ENCODE results near the gene GPC5. TPM values are rescaled to one million over a fixed set of nuclear protein-coding genes. Genes with fewer than 3 reads are reported as not detected.

The GPC5 gene
- total and polyA plus RNA-seq, 2 donors (not counting 3 experiments of a cell fraction or from before 2014, with no cell fraction given) = 0.59 to 0.97 TPM

DNA sequence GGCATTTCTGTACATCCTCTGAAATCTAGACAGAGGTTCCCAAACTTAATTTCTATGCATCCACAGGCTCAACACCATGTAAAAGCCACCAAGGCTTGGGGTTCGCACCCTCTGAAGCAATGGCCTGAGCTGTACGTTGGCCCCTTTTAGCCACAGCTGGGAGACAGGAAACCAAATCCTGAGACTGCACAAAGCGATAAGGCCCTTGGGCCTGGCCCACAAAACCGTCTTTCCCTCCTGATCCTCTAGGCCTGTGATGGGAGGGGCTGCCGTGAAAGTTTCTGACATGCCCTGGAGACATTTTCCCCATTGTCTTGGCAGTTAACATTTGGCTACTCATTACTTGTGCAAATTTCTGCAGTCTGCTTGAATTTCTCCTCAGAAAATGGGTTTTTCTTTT lies 766.4 kb downstream of the GPC5 start:
- H2AFZ ChIP-seq (ENCODE audit: low read depth, low read length) = no peak overlapping the region
- peaks cover 3% of the 10 kb centered on the region for H3K9me3 ChIP-seq (replicated peaks; ENCODE audit: control insufficient read depth, insufficient read depth, low read length)
- dilution Hi-C loops (cut with MboI; ENCODE audit: extremely low pct_ligation_motif_present, low sequenced_read_pairs) (no loop called here), intact Hi-C loops (cut with micrococcal nuclease) (no loop called here)
- H3K27ac ChIP-seq (ENCODE audit: insufficient read depth, low read depth, low read length) = no peak overlapping the region
- no peaks in the 10 kb centered on the region for H3K36me3 ChIP-seq (ENCODE audit: control insufficient read depth in 2 of 2, extremely low read depth in 1 of 2, insufficient read depth in 2 of 2, low read length in 2 of 2)
- BruUV-seq (replicated peaks) = no TSS peak
- no peaks in the 10 kb centered on the region for H3K79me2 ChIP-seq (ENCODE audit: control insufficient read depth, insufficient read depth, low read length)
- FAIRE-seq = no peak
- no peaks in the 10 kb centered on the region for H3K9me1 ChIP-seq (replicated peaks; ENCODE audit: control insufficient read depth, extremely low read depth, insufficient read depth, low read length)
- H3K4me3 ChIP-seq (replicated peaks in 1 of 3; ENCODE audit: insufficient read depth in 1 of 3, low read depth in 1 of 3, low read length in 3 of 3) = no peak overlapping the region
- TF ChIP-seq JUN (IDR thresholded peaks at IDR 0.05; ENCODE audit: borderline replicate concordance, insufficient read depth, insufficient read length, low read depth) (no peak), POLR2AphosphoS5 (IDR thresholded peaks at IDR 0.05; ENCODE audit: insufficient read depth, low read depth, low read length) (no peak), GATA2 (IDR thresholded peaks at IDR 0.05; ENCODE audit: insufficient read depth, insufficient read length, low read depth, low read length) (no peak), EZH2 (IDR thresholded peaks at IDR 0.05; ENCODE audit: borderline replicate concordance, low read depth, low read length, severe bottlenecking) (no peak), FOS (IDR thresholded peaks at IDR 0.05; ENCODE audit: borderline replicate concordance, insufficient read depth, low read length) (no peak)
- TF ChIP-seq, protein P1, sequence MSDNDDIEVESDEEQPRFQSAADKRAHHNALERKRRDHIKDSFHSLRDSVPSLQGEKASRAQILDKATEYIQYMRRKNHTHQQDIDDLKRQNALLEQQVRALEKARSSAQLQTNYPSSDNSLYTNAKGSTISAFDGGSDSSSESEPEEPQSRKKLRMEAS (IDR thresholded peaks at IDR 0.05; ENCODE audit: insufficient read depth, insufficient read length) = no peak
- no peaks in the 10 kb centered on the region for H4K20me1 ChIP-seq (replicated peaks; ENCODE audit: control insufficient read depth, extremely low read depth, insufficient read depth, low read length)
- no peaks in the 10 kb centered on the region for H3K4me1 ChIP-seq (ENCODE audit: control insufficient read depth, extremely low read depth, insufficient read depth, low read length)
- no peaks in the 10 kb centered on the region for H3K27me3 ChIP-seq (ENCODE audit: control insufficient read depth in 2 of 2, insufficient read depth in 2 of 2, low read length in 2 of 2)
- CTCF ChIA-PET = no interaction called here
- POLR2A ChIA-PET = no interaction called here
- no peak overlapping the region for H3K9ac ChIP-seq (replicated peaks; ENCODE audit: extremely low read depth, insufficient read depth, low read length)
- no peak for DNase-seq (ENCODE audit: low read depth, low spot score)
- no peak overlapping the region for H3K4me2 ChIP-seq (ENCODE audit: insufficient read depth, low read length)

DNA sequence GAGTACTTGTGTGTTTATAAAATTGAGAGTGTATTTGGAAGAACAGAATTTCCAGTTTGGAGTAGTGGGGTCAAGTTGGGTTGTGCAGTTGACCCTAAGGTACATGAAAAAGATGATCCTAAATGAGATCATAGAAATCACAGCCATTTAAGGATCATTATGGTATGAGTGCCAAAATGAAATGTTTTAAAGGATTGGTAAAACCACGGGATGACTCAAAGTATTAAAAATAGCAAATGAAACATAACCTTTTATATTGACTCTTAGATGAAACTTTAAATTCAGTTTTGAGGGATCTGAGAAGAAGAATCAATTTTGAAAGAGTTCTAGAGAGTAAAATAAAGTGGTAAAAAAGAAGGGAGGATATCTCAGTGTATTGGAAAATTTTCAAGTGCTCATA lies 773.8 kb downstream of the GPC5 start:
- H3K36me3 ChIP-seq (ENCODE audit: control insufficient read depth in 2 of 2, extremely low read depth in 1 of 2, insufficient read depth in 2 of 2, low read length in 2 of 2) = no peaks in the 10 kb centered on the region
- no peaks in the 10 kb centered on the region for H3K79me2 ChIP-seq (ENCODE audit: control insufficient read depth, insufficient read depth, low read length)
- BruUV-seq (replicated peaks) = no TSS peak
- H3K9ac ChIP-seq (replicated peaks; ENCODE audit: extremely low read depth, insufficient read depth, low read length) = no peak overlapping the region
- FAIRE-seq = no peak
- H3K27me3 ChIP-seq (ENCODE audit: control insufficient read depth in 2 of 2, insufficient read depth in 2 of 2, low read length in 2 of 2) = no peaks in the 10 kb centered on the region
- no peak overlapping the region for H3K4me3 ChIP-seq (replicated peaks in 1 of 3; ENCODE audit: insufficient read depth in 1 of 3, low read depth in 1 of 3, low read length in 3 of 3)
- dilution Hi-C loops (cut with MboI; ENCODE audit: extremely low pct_ligation_motif_present, low sequenced_read_pairs) = no loop called here
- intact Hi-C loops (cut with micrococcal nuclease) = no loop called here
- H2AFZ ChIP-seq (ENCODE audit: low read depth, low read length) = no peak overlapping the region
- CTCF ChIA-PET = no interaction called here
- POLR2A ChIA-PET = no interaction called here
- H3K9me3 ChIP-seq (replicated peaks; ENCODE audit: control insufficient read depth, insufficient read depth, low read length) = no peaks in the 10 kb centered on the region
- H4K20me1 ChIP-seq (replicated peaks; ENCODE audit: control insufficient read depth, extremely low read depth, insufficient read depth, low read length) = no peaks in the 10 kb centered on the region
- H3K4me1 ChIP-seq (ENCODE audit: control insufficient read depth, extremely low read depth, insufficient read depth, low read length) = no peaks in the 10 kb centered on the region
- no peak overlapping the region for H3K27ac ChIP-seq (ENCODE audit: insufficient read depth, low read depth, low read length)
- DNase-seq (ENCODE audit: low read depth, low spot score) = no peak
- H3K9me1 ChIP-seq (replicated peaks; ENCODE audit: control insufficient read depth, extremely low read depth, insufficient read depth, low read length) = no peaks in the 10 kb centered on the region
- TF ChIP-seq FOS (IDR thresholded peaks at IDR 0.05; ENCODE audit: borderline replicate concordance, insufficient read depth, low read length) (no peak), MYC (IDR thresholded peaks at IDR 0.05; ENCODE audit: low read depth, low read length) (no peak), POLR2AphosphoS5 (IDR thresholded peaks at IDR 0.05; ENCODE audit: insufficient read depth, low read depth, low read length) (no peak), EZH2 (IDR thresholded peaks at IDR 0.05; ENCODE audit: borderline replicate concordance, low read depth, low read length, severe bottlenecking) (no peak), GATA2 (IDR thresholded peaks at IDR 0.05; ENCODE audit: insufficient read depth, insufficient read length, low read depth, low read length) (no peak), POLR2A (IDR thresholded peaks at IDR 0.05; ENCODE audit: low read depth, low read length) (no peak), JUN (IDR thresholded peaks at IDR 0.05; ENCODE audit: borderline replicate concordance, insufficient read depth, insufficient read length, low read depth) (no peak)
- TF ChIP-seq, protein P1 (IDR thresholded peaks at IDR 0.05; ENCODE audit: insufficient read depth, insufficient read length) = no peak
- H3K4me2 ChIP-seq (ENCODE audit: insufficient read depth, low read length) = no peak overlapping the region

Measured in endothelial cell of umbilical vein (primary cell).